ENCODE data around the gene RIMBP3C. TPM values are rescaled to one million over a fixed set of nuclear protein-coding genes. Genes with fewer than 3 reads are reported as not detected.
"Not testable (repeated sequence)": the region's sequence is repeated elsewhere in the genome, so short reads cannot be mapped to it uniquely, and the experiment has no call there.

The RIMBP3C gene
- total RNA-seq: under 1 TPM in 1 of 2 experiments, not detected in 1; 0.92 TPM

- H3K27me3 Mint-ChIP-seq; H3K4me3 Mint-ChIP-seq; H3K4me1 Mint-ChIP-seq; POLR2A ChIA-PET; DNase-seq; CTCF ChIA-PET; H3K36me3 Mint-ChIP-seq (ENCODE audit: low read depth); H3K9me3 Mint-ChIP-seq; H3K27ac Mint-ChIP-seq: not testable (repeated sequence)
Measured at GRCh38 chr22:21551361-21551760, at the start of gene RIMBP3C. TSS of gene RIMBP3C (minus strand) at chr22:21551461. CDS start at chr22:21550976, 485 bp downstream.

GRCh38 chr22:21599053-21599893, 48.0 kb upstream of the RIMBP3C start:
- no peak for DNase-seq
- CTCF ChIA-PET: no interaction called here
- Mint-ChIP-seq H3K27me3 (no peaks in the 10 kb centered on the region), H3K9me3 (no peaks in the 10 kb centered on the region), H3K4me3 (no peak overlapping the region), H3K27ac (peak overlapping the region; percentile 26), H3K36me3 (ENCODE audit: low read depth) (peaks cover 35% of the 10 kb centered on the region), H3K4me1 (peaks cover 22% of the 10 kb centered on the region)
- POLR2A ChIA-PET: no interaction called here

- Mint-ChIP-seq H3K4me3 (no peak overlapping the region), H3K27ac (no peak overlapping the region), H3K36me3 (ENCODE audit: low read depth) (peaks cover 45% of the 10 kb centered on the region), H3K4me1 (peaks cover 23% of the 10 kb centered on the region), H3K9me3 (no peaks in the 10 kb centered on the region), H3K27me3 (no peaks in the 10 kb centered on the region)
- CTCF ChIA-PET: interaction anchor here (1.4 kb wide), 1 partner anchor 21 kb away, joined by 3 read pairs; no protein-coding TSS in a partner anchor
- POLR2A ChIA-PET: no interaction called here
- DNase-seq: no peak
Measured at GRCh38 chr22:21598302-21598701, 47.0 kb upstream of the RIMBP3C start.

GRCh38 chr22:21596356-21597135, 45.3 kb upstream of the RIMBP3C start:
- Mint-ChIP-seq H3K36me3 (ENCODE audit: low read depth) (peaks cover 50% of the 10 kb centered on the region), H3K4me1 (peaks cover 21% of the 10 kb centered on the region)
- H3K27me3 Mint-ChIP-seq, POLR2A ChIA-PET, H3K27ac Mint-ChIP-seq, H3K4me3 Mint-ChIP-seq, DNase-seq, H3K9me3 Mint-ChIP-seq, CTCF ChIA-PET: not testable (repeated sequence)

GRCh38 chr22:21594865-21595452, 43.7 kb upstream of the RIMBP3C start:
- no peaks in the 10 kb centered on the region for H3K9me3 Mint-ChIP-seq
- no peak overlapping the region for H3K4me3 Mint-ChIP-seq
- no peak for DNase-seq
- ChIA-PET CTCF (interaction anchor here (0.6 kb wide), 1 partner anchor 13 kb away, joined by 4 read pairs; no protein-coding TSS in a partner anchor), POLR2A (no interaction called here)
- H3K36me3 Mint-ChIP-seq (ENCODE audit: low read depth): peaks cover 51% of the 10 kb centered on the region
- no peak overlapping the region for H3K27ac Mint-ChIP-seq
- H3K27me3 Mint-ChIP-seq: no peaks in the 10 kb centered on the region
- peaks cover 30% of the 10 kb centered on the region for H3K4me1 Mint-ChIP-seq

GRCh38 chr22:21593406-21594232, 42.4 kb upstream of the RIMBP3C start:
- H3K9me3 Mint-ChIP-seq: no peaks in the 10 kb centered on the region
- H3K27me3 Mint-ChIP-seq: no peaks in the 10 kb centered on the region
- peaks cover 31% of the 10 kb centered on the region for H3K4me1 Mint-ChIP-seq
- DNase-seq: no peak
- POLR2A ChIA-PET: no interaction called here
- CTCF ChIA-PET: interaction anchor here (0.7 to 1.0 kb wide), 2 partner anchors 9 to 36 kb away, joined by 3 to 4 read pairs; no protein-coding TSS in a partner anchor
- H3K27ac Mint-ChIP-seq: no peak overlapping the region
- no peak overlapping the region for H3K4me3 Mint-ChIP-seq
- H3K36me3 Mint-ChIP-seq (ENCODE audit: low read depth): peaks cover 40% of the 10 kb centered on the region

GRCh38 chr22:21592422-21592821, 41.2 kb upstream of the RIMBP3C start:
- H3K4me3 Mint-ChIP-seq: no peak overlapping the region
- H3K27me3 Mint-ChIP-seq: no peaks in the 10 kb centered on the region
- ChIA-PET POLR2A (interaction anchor here (0.5 kb wide), 1 partner anchor 16 kb away, joined by 4 read pairs; no protein-coding TSS in a partner anchor), CTCF (interaction anchor here (1.0 kb wide), 1 partner anchor 37 kb away, joined by 3 read pairs; no protein-coding TSS in a partner anchor)
- H3K9me3 Mint-ChIP-seq: no peaks in the 10 kb centered on the region
- H3K36me3 Mint-ChIP-seq (ENCODE audit: low read depth): peaks cover 42% of the 10 kb centered on the region
- DNase-seq: no peak
- H3K4me1 Mint-ChIP-seq: peaks cover 37% of the 10 kb centered on the region
- H3K27ac Mint-ChIP-seq: no peak overlapping the region

GRCh38 chr22:21591695-21592094, 40.4 kb upstream of the RIMBP3C start:
- Mint-ChIP-seq H3K27me3 (no peaks in the 10 kb centered on the region), H3K27ac (peak overlapping the region; percentile 75), H3K4me1 (peaks cover 43% of the 10 kb centered on the region), H3K9me3 (no peaks in the 10 kb centered on the region), H3K4me3 (no peak overlapping the region), H3K36me3 (ENCODE audit: low read depth) (peaks cover 41% of the 10 kb centered on the region)
- CTCF ChIA-PET: no interaction called here
- POLR2A ChIA-PET: no interaction called here
- DNase-seq: no peak

- ChIA-PET POLR2A (no interaction called here), CTCF (interaction anchor here (1.2 kb wide), 1 partner anchor 15 kb away, joined by 3 read pairs; no protein-coding TSS in a partner anchor)
- no peak overlapping the region for H3K4me3 Mint-ChIP-seq
- H3K36me3 Mint-ChIP-seq (ENCODE audit: low read depth): peaks cover 39% of the 10 kb centered on the region
- H3K27ac Mint-ChIP-seq: peak overlapping the region; percentile 0
- H3K27me3 Mint-ChIP-seq: no peaks in the 10 kb centered on the region
- H3K9me3 Mint-ChIP-seq: no peaks in the 10 kb centered on the region
- peaks cover 43% of the 10 kb centered on the region for H3K4me1 Mint-ChIP-seq
- DNase-seq: no peak
Measured at GRCh38 chr22:21590809-21591641, 39.8 kb upstream of the RIMBP3C start.

- Mint-ChIP-seq H3K36me3 (ENCODE audit: low read depth) (peaks cover 29% of the 10 kb centered on the region), H3K4me1 (peaks cover 49% of the 10 kb centered on the region), H3K27ac (peak overlapping the region; percentile 10), H3K4me3 (no peak overlapping the region), H3K27me3 (no peaks in the 10 kb centered on the region), H3K9me3 (no peaks in the 10 kb centered on the region)
- no peak for DNase-seq
- ChIA-PET POLR2A (no interaction called here), CTCF (no interaction called here)
Measured at GRCh38 chr22:21589396-21589795, 38.1 kb upstream of the RIMBP3C start.

GRCh38 chr22:21587803-21588611, 36.7 kb upstream of the RIMBP3C start:
- peak; percentile 52 for DNase-seq
- POLR2A ChIA-PET: interaction anchor here (0.5 to 1.0 kb wide), 2 partner anchors 8 to 22 kb away, joined by 3 read pairs; no protein-coding TSS in a partner anchor

More at GRCh38 chr22:21587803-21588611, 36.7 kb upstream of the RIMBP3C start:
- CTCF ChIA-PET: interaction anchor here (1.2 to 1.8 kb wide), 2 partner anchors 12 to 58 kb away, joined by 7 to 11 read pairs; no protein-coding TSS in a partner anchor
- Mint-ChIP-seq H3K4me1 (peaks cover 50% of the 10 kb centered on the region), H3K36me3 (ENCODE audit: low read depth) (peaks cover 20% of the 10 kb centered on the region), H3K27ac (peak overlapping the region; percentile 78), H3K9me3 (no peaks in the 10 kb centered on the region), H3K4me3 (no peak overlapping the region), H3K27me3 (no peaks in the 10 kb centered on the region)
